Activated gamma-delta T cell (primary cell): ENCODE results near the gene QRFP.

Experiments
- DNase-seq: peaks from one replicate; lab custom pipeline; 2025; lab: John Stamatoyannopoulos, UW

The QRFP gene

DNA sequence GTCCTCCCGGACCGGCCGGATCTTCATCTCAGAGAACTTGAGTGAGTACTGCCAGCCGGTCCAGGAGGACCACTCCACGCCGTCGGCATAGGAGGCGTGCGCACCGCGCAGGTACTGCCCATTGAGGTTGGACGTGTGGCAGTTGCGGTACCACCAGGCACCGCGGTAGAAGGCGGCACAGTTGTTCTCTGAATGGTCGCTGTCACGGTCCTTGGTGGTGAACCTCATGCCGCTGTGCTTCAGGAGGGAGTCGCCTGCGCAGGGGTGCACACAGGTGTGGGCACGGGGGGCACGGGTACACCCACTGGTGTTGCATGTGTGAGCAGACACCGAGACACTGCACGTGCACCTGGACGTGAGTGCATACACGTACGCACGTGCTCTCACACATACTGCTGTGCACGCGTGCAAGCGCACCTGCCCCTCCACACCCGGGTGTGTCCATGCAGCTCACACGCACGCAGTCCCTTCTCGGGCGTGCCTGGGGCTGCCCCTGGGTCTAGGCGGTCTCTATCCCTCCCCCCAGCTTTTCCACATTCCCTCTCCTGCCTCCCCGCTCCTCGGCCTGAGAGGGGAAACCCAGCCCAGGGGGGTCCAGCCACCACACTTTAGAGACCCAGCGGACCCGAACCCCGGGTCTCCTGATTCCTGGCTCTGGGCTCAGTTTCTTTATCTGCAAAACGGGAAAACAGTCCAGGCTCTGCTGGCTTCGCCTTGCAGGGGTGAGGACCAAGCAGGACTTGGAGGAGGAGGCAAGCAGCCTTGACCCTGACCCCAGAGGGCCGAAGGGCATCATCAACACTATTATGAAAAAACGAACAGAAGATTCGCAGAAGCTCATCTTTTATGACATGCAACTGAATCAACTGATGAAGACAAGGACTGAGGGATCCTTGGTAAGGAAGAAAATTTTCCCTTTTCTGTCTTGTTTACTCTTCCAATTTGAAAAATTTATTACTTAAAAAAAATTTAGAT lies 7.7 kb upstream of the QRFP start:
- no peak for DNase-seq

DNA sequence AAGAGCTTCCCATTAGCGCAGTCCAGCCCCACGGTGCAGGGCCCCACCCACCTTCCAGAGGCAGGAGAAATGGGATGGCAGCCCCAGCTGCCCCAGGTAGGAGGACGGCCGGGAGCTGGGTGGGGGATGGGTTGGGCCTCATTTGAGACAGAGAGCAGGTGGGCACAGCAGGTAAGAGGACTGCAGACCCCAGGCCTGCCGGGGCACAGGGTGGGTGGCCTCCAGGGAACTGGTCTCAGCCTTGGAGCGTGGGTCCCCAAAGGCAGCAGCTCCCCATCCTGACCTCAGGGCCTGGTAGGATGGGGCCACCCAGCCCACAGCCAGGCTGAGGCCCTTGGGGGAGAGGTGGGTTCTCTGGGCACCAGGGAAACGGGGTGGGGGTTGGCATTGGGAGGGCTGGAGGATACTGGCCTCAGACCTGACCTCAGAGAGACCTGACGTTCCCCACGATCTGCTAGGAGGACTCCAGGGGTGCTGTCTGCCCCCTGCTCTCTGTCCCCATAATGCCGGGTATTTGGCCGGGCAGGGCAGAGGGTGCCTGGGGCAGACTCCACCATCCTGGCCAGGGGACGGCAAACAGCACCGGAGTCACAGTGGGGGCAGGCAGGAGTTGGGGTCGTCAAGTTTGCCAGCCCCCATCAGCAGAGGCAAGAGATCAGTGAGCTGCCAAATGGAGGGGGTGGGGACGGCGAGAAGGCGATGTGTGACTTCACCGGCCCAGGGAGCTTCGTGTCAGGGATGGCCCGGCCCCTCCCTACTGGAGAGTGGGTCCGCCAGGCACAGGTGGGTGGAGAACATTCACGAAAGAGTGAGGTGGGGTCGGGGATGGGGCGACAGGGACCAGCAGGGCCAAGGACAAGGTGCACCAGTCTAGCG lies 6.8 kb upstream of the QRFP start:
- DNase-seq, result no peak

DNA sequence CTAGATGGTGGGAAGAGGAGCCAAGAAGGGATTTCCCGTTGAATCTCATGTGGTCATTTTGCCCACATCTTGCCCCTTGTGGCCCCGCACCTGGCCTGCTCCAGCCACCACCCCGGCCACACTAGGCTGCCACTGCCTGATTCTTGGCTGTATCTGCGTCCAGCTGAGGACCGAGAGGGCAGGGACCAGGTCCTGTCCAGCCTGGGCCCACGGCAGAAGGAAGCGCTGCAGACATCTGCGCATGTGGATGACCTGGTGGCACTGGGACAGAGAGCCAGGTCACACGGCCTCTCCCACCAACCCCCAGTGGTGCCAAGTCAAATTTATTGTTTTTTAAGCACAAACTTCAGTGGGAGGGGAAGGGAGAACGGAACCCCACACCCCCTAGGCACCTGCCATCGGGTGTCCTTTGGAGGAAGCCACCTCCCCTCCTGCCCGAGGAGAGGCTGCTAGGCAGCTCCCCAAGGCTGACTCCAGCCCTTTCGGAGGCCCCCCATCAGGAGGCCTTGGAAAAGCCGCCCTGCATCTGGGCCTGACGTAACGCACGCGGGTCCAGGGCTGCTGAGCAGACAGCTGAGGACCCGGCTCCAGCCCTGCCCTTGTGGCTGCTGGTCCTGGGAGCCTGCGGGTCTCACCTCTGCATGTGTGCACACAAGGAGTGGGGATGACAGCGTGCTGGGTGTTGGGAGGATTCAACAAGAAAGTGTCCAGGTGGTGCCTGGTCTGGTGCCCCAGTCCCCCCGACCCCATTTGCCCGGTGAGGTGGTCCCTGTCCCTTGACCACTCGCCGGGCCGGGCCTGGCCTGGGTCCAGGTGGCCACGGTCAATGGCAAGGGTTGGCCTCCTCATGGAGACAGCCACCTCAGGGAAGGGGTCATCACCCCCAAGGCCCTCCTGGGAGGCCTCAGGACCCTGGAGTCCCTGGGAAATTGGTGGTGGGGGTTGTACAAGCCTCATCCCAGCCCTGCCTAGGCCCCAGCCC lies 5.9 kb upstream of the QRFP start:
- DNase-seq, result no peak

DNA sequence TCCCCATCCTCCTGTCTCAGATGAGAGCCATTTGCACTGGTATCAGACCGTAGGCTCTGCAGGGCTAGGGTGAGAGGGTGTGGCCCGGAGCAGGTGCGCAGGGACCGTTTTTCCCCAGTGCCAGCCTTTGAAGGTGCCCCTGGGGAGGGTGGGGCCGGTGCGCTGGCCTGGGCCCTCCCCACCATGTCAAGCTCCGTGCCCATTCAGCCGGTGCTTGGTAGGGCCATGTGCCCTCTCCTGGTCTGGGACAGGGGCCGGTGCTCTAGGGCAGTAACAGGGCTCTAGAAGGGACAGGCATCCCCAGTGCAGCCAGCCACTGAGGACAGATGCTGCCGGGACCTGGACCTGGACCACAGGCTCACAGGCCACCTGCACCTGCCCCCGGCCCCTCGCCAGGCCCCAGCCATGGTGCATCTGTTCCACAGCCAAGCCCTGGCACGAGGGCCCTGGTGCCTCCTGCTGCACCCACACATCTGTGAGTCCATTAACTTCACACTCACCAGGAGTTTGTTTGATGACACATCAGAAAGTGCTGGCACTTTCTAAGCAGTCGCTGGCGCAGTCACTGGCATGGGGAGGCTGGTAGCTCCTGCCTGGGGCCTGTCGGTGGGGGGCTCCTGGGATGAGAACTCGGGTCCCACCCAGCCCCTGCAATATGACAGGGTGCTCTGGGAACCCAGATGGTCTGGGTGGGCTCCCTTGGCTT lies 5.0 kb upstream of the QRFP start:
- DNase-seq, result no peak

DNA sequence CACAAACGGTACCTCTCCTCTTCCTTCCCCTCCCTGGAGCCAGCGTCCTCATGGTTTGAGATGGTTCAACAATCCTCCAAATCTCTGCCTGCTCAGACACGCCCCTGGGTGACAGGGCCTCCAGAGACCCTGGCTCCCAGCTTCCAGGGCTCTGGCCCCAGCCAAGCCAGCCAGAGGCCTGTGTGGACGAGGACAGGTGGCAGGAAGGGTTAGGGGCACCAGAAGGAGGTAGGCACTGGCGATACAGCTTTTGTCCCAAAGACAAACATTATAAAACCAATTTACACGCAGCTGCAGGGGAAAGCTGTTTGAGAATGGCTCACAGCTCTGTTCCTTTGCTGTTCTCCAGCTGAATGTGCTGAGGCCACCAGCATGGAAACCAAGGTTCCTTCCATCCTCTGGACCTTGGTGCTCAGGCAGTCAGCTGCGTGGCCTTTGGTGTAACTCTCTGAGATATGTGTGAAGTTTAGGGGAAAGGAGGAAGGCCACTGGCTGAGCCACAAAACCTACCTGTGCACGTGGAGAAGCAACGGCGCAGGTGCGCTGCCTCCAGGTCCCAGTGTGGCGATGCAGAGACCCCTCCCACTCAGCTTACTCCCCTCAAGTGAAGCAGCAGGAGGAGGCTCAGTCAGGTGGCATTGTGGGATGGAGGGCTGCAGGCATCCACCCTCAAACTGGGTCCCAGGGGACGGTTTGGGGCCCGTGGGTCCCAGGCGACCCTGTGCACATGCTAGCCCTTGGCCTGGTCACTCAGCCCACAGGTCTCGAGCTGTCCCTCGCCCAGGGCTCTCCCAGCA lies 4.3 kb upstream of the QRFP start:
- no peak for DNase-seq

DNA sequence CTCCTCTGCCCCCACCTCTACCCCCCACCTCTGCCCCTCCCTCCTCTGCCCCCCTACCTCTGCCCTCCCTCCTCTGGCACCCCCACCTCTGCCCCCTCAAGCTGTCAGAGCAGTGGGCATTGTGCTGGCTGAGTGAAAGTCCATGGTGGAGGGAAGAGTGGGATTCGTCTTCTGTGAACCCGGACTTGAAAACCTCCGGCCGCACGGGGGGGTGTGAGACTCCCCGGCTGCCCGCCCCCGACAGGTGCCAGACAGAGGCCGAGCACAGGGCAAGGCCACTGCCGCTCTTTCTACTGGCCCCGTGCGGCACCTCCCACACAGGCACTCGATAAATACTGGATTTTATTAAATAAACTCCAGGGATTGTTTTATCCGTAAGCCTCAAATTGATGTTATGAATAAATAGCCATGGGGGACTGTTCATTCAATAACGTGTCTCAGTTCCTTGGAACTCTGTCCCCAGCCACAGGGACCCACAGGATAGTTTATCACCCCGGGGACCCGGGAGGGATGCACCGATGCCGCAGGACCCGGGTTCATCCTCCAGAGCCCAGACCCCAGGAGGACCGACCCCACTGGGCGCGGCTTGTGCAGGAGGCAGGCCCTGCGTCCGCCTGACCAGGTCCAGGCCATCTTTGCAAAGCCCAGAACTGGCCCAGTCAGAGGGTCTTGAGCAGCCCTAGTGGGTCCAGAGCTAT lies 2.6 kb upstream of the QRFP start:
- DNase-seq, result no peak

DNA sequence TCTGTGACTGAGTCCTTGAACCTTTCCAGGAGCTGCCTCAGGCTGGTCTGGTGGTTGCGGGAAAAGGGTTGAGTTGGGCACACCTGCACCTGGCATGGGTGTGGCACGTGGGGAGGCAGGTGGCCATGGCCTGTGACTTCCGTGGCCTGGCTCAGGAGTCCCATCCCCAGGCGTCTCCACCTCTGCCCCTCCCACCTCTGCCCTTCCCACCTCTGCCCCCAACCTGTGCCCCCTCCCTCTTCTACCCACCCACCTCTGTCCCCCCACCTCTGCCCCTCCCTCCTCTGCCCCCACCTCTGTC lies 1.9 kb upstream of the QRFP start:
- no peak for DNase-seq

DNA sequence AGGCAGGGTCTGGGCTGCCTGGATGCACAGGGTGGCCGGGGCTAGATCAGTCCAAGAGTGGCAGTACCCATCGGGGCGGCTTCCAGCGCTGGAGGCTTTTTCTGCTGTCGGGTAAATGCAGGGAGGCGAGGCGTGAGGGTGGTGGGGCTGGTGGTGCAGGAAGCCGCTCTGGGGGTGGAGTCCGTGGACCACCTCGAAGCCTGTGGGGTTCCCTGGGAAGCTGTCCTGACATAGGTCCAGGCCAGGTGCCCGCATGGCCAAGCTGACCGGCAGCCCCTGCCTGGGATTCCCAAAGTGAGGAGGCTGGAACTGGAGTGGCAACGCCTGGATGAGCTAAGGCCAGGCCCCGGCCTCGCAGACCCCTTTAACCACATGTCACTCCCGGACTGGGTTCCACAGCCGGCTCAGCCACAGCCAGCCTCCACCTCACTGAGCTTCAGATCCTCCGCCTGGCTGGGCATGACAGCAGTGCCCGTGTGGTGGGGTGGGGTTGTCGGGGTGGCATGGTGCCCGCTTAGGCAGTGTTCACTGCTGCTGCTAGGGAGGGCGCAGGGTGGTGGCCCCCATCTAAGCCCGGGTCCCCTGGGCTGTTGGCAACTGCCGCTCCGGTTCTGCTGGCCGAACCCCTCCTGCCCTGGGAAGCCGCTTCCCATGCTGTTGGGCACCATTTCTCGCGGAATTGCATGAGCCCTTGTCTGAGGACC lies 1.4 kb upstream of the QRFP start:
- DNase-seq, result no peak

DNA sequence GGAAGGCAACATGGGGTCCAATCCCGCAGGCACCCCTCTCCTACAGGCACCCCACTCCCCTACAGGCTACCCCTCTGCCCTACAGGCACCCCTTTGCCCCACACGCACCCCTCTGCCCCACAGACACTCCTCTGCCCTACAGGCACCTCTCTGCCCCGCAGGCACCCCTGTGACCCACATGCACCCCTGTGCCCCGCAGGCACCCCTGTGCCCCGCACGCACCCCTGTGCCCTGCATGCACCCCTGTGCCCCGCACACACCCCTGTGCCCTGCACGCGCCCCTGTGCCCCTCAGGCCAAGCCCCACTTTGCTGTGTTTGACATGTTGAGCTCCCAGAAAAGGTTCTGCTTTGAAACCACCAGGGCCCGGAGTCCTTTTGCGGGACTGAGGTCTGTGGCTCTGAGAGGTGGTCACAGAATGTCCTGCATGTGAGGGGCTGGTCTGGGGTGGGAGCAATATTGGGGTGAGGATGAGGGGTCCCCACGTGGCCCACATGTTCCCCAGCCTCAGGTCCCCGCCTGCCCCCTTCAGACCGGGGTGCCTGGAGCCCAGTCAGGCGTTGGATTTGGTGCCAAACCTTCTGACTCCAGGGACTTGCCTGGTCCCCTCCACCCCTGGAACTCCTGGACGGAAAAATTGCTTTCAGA lies 616 bp upstream of the QRFP start:
- no peak for DNase-seq

DNA sequence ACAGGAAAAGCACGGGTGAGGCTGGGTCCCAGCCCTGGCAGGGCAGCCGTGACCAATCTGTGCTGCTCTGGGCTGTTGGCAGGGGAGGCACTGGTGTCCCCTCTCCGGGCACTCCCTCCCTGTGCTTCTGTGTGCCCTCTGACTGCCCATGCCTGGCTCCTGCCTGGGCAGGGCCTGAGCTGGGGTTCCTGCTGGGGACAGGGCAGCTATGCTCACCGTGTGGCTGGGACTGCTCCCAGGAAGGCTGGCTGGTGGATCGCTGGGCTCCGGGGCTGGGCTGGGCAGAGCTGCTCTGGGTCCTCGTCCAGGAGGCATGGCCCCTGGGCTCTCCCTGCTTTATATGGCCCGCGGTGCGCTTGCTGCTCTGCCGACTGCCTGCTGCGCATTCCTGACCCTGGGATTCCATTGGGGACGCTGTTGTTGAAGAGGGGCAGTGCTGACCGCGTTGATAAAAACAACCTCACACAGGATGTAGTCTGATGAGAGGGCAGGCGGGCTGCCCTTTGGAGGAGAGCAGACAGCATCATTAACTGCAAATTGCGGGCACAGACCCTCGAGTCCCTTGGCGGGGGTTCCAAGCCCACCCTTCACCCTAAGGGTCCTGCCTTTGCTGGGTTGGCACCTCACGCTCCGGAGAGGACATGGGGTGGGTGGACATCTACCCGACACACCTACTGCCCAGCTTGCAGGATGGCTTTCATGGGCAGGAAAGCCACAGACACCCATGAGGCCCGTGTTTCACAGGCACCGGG lies 955 bp downstream of the QRFP start:
- DNase-seq, result no peak

DNA sequence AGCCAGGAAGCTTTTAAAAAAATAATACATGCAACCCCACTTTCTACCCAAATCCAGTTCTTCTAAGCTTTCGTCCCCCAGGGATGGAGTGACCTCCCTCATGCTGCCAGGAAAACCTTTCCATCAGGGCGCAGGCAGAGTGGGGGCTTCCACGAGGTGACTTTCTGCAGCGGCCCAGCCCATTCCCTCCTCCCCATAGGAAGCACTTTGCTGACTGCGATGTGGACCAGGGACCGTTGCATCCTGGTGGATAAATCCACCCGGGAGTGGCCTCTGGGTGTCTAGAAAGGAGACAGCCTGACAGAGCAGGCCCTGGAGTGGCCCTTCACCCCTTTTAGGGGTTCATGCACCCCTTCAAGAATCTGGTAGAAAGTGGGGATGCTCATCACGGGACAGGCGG lies 1.6 kb downstream of the QRFP start:
- DNase-seq, result no peak

DNA sequence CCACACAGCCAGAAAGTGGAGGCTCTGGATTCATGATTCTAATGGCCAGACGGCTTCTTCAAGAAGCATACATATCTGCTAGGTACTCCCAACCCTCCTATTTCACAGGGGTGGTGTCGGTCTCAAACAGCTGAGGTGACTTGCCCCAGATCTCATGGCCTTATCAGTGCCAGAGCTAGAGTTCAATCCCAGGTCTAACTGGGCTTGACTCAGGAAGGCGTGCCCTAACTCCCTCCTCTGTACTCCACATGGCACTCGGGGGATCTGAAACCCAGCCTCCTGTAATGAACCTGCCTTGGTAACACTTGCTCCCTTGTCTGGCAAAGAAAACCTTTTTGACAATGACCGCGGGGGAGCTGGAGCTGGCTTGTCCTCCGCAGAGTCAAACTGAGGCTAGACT lies 2.1 kb downstream of the QRFP start:
- no peak for DNase-seq

DNA sequence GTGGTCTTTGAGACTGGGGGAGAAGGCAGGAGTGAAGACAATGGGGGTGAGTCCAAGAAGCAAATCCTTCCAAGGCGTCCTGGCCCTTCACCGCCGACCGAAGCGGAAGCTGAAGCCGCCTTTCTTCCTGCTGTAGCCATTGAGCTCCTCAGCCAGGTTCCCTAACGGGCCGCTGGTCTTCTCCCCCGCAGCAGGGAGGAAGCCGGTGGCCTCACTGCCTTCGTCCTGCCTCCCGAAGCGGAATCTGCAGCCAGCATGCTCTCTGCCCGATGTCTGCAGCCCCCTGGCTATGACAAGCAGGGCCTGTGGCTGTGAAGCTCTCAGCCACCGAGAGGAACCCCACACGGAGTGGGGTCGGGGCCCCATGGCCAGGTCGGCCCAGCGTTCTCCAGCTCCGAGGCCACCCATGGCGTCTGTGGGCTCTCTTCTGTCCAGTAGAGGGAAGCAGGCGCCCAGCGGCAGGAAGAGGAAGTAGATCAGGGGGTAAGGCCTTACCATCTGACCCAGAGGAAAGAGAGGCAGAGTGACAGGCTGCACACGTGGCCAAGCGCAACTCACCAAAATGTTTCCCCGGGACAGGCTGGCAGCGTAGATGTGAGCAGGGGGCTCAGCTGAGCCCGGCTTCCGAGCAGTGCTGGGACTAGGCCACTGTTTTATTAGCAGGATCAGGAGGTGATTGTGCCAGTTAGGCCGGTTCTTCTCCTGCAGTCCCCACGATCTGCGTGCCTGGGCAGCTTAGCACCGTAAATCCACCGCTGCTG lies 3.1 kb downstream of the QRFP start:
- no peak for DNase-seq

DNA sequence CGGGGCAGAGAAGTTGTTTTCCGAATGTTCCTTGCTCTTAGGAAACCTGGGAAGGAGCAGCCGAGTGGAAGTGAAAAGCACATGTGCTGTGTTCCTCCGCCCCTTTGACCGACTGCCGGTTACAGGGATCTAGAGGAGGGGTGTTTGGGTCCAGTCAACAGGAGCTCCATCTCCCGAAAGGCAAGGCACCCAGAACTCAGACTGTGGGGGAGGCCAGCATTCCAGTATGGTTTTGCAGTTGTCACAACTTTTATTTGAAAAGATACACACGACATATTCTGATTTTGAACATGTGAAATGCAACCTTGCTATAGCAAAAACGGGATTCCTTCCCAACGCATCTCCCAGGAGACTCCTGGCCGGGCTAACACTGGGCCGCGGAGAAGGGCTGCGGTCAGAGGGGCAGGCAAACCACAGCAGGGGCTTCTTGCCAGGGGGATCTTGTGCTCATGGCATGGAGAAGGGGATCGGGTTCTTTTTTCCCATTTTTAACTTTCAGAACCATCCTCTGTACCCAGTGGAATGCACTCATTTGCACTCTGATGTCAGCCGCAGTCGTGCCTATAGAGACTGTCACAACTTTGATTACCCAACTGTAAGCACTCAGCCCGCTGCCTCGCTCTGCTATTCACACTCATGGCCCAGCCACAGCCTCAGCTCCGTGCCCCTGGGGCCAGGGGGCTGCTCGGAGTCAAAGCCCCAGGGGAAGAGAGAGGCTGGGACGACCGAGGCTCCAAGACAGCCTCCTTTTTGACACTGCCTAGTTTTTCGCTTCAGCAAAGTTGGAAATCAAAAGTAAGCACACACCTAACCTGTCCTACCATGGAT lies 3.9 kb downstream of the QRFP start:
- no peak for DNase-seq

DNA sequence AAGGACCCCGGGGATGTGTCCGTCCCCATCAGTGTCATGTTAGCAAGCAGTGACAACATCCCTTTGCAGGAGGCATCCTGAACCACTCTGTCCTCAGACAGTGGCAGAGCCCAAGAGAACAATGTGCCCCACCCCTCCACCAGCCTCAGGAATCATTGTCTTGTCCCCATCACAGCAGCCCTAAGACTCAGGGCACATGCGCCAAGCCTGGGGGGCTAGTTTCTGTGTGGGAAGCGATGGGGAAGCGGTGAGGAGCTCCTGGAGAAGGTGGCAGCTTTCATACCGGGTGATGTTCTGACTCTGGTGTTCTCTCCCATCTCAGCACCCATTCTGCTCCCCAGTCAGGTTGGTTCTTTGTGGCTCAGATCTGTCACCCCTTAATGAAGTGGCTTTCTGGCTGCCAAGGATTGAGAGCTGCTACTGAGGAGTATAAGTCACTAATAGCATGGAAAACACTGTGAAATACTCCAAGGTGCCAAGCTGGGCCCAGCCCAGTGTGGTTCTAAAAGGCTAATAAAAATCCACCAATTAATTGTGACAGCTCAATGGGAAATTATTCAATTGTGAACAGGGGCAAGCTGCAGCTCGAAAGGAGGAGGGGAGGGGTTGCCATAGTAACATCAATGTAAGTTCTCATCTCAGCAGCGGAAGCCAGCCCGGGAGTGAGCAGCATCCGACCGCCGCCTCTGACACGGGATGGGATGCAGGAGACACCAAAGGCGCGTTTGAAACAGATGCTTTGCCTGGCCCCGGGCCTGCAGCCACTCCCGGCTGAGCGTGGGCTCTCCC lies 4.7 kb downstream of the QRFP start:
- DNase-seq, result no peak
